Neural progenitor cell (in vitro differentiated cells): ENCODE results near the gene SDK1. TPM values are rescaled to one million over a fixed set of nuclear protein-coding genes. Genes with fewer than 3 reads are reported as not detected.

Experiments
- DNase-seq: peaks from one replicate; pipeline ENCODE4 v3.0.0-alpha.2; 2016; ENCODE audit warnings: low spot score
- H2AFZ ChIP-seq: fragments of 200-600 bp; sonication (generic); replicated peaks from 2 replicates; pipeline ENCODE4 v1.6.1; 2016; ENCODE audit warnings: antibody characterized with exemption
- H3F3A ChIP-seq: fragments of 200-600 bp; sonication (generic); 2 replicates; pipeline ENCODE4 v1.6.1; 2016; ENCODE audit warnings: antibody characterized with exemption, low read depth
- H3K27ac ChIP-seq: fragments of 200-600 bp; sonication (generic); 2 replicates; pipeline ENCODE4 v1.5.1; 2016; ENCODE audit warnings: mild to moderate bottlenecking
- H3K27me3 ChIP-seq: fragments of 200-600 bp; sonication (generic); 2 replicates; pipeline ENCODE4 v1.6.1; 2016; ENCODE audit warnings: mild to moderate bottlenecking, moderate library complexity
- H3K36me3 ChIP-seq: fragments of 200-600 bp; sonication (generic); 2 replicates; pipeline ENCODE4 v1.5.1; 2016
- H3K4me1 ChIP-seq: fragments of 200-600 bp; sonication (generic); 2 replicates; pipeline ENCODE4 v1.6.1; 2016; ENCODE audit warnings: mixed run types
- H3K4me2 ChIP-seq: fragments of 200-600 bp; sonication (generic); 2 replicates; pipeline ENCODE4 v1.6.1; 2016
- H3K4me3 ChIP-seq: fragments of 200-600 bp; sonication (generic); 2 replicates; pipeline ENCODE4 v1.5.1; 2016
- H3K79me2 ChIP-seq: fragments of 200-600 bp; sonication (generic); 2 replicates; pipeline ENCODE4 v1.6.1; 2016; ENCODE audit warnings: low read depth
- H3K9ac ChIP-seq: fragments of 200-600 bp; sonication (generic); 2 replicates; pipeline ENCODE4 v1.6.1; 2016
- H3K9me3 ChIP-seq: fragments of 200-600 bp; sonication (generic); 2 replicates; pipeline ENCODE4 v1.5.1; 2016; ENCODE audit warnings: low read depth
- H4K20me1 ChIP-seq: fragments of 200-600 bp; sonication (generic); 2 replicates; pipeline ENCODE4 v1.6.1; 2016; ENCODE audit warnings: low read depth
- H3K27ac Mint-ChIP-seq: 3 replicates; pipeline ENCODE4 v1.8.0; 2021; ENCODE audit warnings: mixed read lengths
- H3K27me3 Mint-ChIP-seq: 2 replicates; pipeline ENCODE4 v1.8.0; 2022; ENCODE audit warnings: low read depth, mild to moderate bottlenecking, inconsistent platforms, moderate library complexity, mixed read lengths; ENCODE audit not compliant: insufficient read depth
- H3K36me3 Mint-ChIP-seq: 3 replicates; pipeline ENCODE4 v1.8.0; 2021; ENCODE audit warnings: mixed read lengths
- H3K4me1 Mint-ChIP-seq: 3 replicates; pipeline ENCODE4 v1.8.0; 2021; ENCODE audit warnings: mixed read lengths
- H3K4me3 Mint-ChIP-seq: 3 replicates; pipeline ENCODE4 v1.8.0; 2021; ENCODE audit warnings: mild to moderate bottlenecking, moderate library complexity, mixed read lengths
- H3K9me3 Mint-ChIP-seq: 3 replicates; pipeline ENCODE4 v1.8.0; 2020; ENCODE audit warnings: mixed read lengths
- CTCF ChIP-seq: fragments of 200-600 bp; sonication (generic); IDR thresholded peaks from 2 replicates; pipeline ENCODE4 v1.5.1; 2017; ENCODE audit warnings: antibody characterized with exemption, mild to moderate bottlenecking
- EZH2 ChIP-seq: fragments of 200-600 bp; sonication (generic); IDR thresholded peaks from 2 replicates; pipeline ENCODE4 v1.6.1; 2017; ENCODE audit warnings: antibody characterized with exemption, mild to moderate bottlenecking, moderate library complexity
- EZH2phosphoT487 ChIP-seq: fragments of 200-600 bp; sonication (generic); IDR thresholded peaks from 2 replicates; pipeline ENCODE4 v1.6.1; 2017; ENCODE audit warnings: antibody characterized with exemption
- total RNA-seq: library from RNA; depleted of rRNA; stranded (reverse); fragments of >200 nt; gene quantifications from 2 replicates; pipeline ENCODE4 v1.2.3, GENCODE V29; 2015; ENCODE audit warnings: low replicate concordance

SDK1 gene
- total RNA-seq, 1 donor from 2014 or later, result 4.9 TPM

DNA sequence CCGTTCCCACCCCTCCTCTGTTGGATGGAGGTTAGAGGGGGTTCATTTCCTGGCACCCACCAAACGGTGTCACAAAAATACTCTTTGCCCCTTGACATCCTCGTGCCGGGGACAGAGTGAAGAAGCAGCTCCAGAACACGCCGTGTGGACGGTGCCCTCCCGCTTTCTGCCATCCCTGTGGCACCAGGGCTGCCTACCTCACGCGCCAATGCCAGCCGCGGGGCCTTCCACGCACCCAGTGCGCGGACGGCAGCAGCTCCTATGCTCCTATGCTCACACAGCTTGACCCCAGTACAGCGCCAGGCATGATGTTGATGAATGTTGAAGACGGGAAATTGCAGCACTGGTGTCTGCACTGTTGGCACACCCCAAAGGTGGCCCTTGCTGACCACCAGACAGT, 873.8 kb downstream of the SDK1 start:
- Histone ChIP-seq H3F3A (no peaks in the 10 kb centered on the region), H4K20me1 (no peaks in the 10 kb centered on the region), H3K36me3 (no peaks in the 10 kb centered on the region), H3K27me3 (no peaks in the 10 kb centered on the region), H3K9me3 (no peaks in the 10 kb centered on the region), H3K27ac (no peak overlapping the region), H3K9ac (no peak overlapping the region), H3K4me1 (peaks cover 7% of the 10 kb centered on the region), H3K4me3 (no peak overlapping the region), H2AFZ (no peak overlapping the region), H3K79me2 (no peaks in the 10 kb centered on the region), H3K4me2 (no peak overlapping the region)
- H3K27me3 Mint-ChIP-seq, result peaks cover 4% of the 10 kb centered on the region
- H3K27ac Mint-ChIP-seq, result no peak overlapping the region
- H3K9me3 Mint-ChIP-seq, result peaks cover 6% of the 10 kb centered on the region
- TF ChIP-seq CTCF (no peak), EZH2 (no peak), EZH2phosphoT487 (no peak)
- peaks cover 18% of the 10 kb centered on the region for H3K36me3 Mint-ChIP-seq
- DNase-seq, result no peak
- H3K4me1 Mint-ChIP-seq, result peaks cover 7% of the 10 kb centered on the region
- H3K4me3 Mint-ChIP-seq, result no peak overlapping the region

DNA sequence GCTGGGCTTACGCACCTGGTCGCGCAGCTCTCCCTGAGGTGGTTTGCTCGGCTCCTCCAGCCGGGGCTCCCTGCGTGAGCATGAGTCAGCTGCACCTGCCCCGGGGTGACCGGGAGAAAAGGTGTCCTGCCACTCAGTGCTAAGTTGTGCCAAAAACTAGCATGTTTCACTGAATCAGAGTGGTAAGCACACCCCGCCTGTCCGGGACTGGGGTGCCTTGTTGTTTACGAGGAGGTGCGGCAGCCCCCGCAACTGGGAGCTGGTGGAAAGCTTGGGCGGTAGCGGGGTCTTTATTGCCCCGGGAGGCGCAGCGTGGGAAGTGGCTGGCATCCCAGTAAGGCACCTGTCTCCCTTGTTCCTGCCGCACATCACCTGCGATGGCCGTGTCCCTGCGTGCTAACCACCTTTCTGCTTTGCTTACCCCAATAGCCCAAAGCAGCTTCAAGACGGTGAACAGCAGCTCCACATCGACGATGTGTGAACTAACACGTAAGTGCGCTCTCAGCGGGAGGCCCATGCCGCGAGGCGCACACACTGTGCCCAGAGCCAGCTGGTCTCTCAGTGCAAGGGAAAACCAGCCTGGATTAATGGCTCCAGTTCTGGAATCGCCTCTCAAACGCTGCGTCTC, 874.4 kb downstream of the SDK1 start:
- H3K9me3 Mint-ChIP-seq, result peaks cover 7% of the 10 kb centered on the region
- peaks cover 7% of the 10 kb centered on the region for H3K4me1 Mint-ChIP-seq
- H3K4me3 Mint-ChIP-seq, result no peak overlapping the region
- no peak overlapping the region for H3K27ac ChIP-seq
- no peak for TF ChIP-seq EZH2
- no peak for TF ChIP-seq EZH2phosphoT487
- no peak for TF ChIP-seq CTCF
- no peaks in the 10 kb centered on the region for H3K27me3 ChIP-seq
- peaks cover 7% of the 10 kb centered on the region for H3K4me1 ChIP-seq
- DNase-seq, result peak; percentile 41
- H3K9ac ChIP-seq, result no peak overlapping the region
- H3K4me2 ChIP-seq, result no peak overlapping the region
- no peaks in the 10 kb centered on the region for H4K20me1 ChIP-seq
- no peaks in the 10 kb centered on the region for H3K9me3 ChIP-seq
- no peak overlapping the region for H2AFZ ChIP-seq
- no peak overlapping the region for H3K4me3 ChIP-seq
- no peaks in the 10 kb centered on the region for H3K79me2 ChIP-seq
- H3F3A ChIP-seq, result no peaks in the 10 kb centered on the region
- H3K36me3 Mint-ChIP-seq, result peaks cover 19% of the 10 kb centered on the region
- H3K27ac Mint-ChIP-seq, result no peak overlapping the region
- no peaks in the 10 kb centered on the region for H3K36me3 ChIP-seq
- H3K27me3 Mint-ChIP-seq, result peaks cover 4% of the 10 kb centered on the region

DNA sequence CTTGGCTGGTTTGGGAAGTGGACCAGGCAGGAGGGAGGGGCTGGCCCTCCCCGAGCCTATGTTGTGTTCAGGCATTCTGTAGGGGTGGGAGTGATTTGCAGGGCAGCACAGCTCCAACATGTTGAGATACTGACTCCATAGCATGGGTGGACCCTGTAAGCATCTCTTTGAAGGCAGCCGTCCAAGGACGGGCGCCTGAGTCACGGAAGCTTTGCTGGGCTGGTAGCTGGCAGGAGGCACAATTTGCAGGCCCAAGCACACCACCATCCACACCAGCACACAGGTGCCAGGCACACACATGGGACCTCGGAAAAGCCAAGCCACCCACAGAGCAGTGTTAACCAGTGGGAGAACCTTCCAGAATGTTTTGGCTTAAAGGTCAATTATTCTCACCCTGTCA, 875.9 kb downstream of the SDK1 start:
- no peak overlapping the region for H3K27ac ChIP-seq
- H3K79me2 ChIP-seq, result no peaks in the 10 kb centered on the region
- H3K27me3 ChIP-seq, result no peaks in the 10 kb centered on the region
- Mint-ChIP-seq H3K27me3 (peaks cover 8% of the 10 kb centered on the region), H3K4me1 (no peaks in the 10 kb centered on the region), H3K36me3 (peaks cover 20% of the 10 kb centered on the region), H3K9me3 (peaks cover 8% of the 10 kb centered on the region), H3K27ac (no peak overlapping the region), H3K4me3 (no peak overlapping the region)
- H3K4me2 ChIP-seq, result no peak overlapping the region
- no peaks in the 10 kb centered on the region for H3F3A ChIP-seq
- no peak overlapping the region for H2AFZ ChIP-seq
- no peaks in the 10 kb centered on the region for H3K9me3 ChIP-seq
- no peaks in the 10 kb centered on the region for H3K4me1 ChIP-seq
- H3K9ac ChIP-seq, result no peak overlapping the region
- TF ChIP-seq EZH2, result no peak
- no peak for TF ChIP-seq EZH2phosphoT487
- TF ChIP-seq CTCF, result no peak
- H4K20me1 ChIP-seq, result no peaks in the 10 kb centered on the region
- DNase-seq, result no peak
- H3K36me3 ChIP-seq, result no peaks in the 10 kb centered on the region
- no peak overlapping the region for H3K4me3 ChIP-seq
